ENCODE measurements around the gene TMEM179B. TPM values are rescaled to one million over a fixed set of nuclear protein-coding genes. Genes with fewer than 3 reads are reported as not detected.

Gene TMEM179B
- total and polyA plus RNA-seq, 9 of the 15 experiments (the other 6 are each of a cell fraction or from before 2014, with no cell fraction given), result 27.7 to 105 (median 37.0) TPM

GRCh38 chr11:62787005-62787759 is at the start of gene TMEM179B (continued):
- TF ChIP-seq ILF3 (IDR thresholded peaks at IDR 0.05; ENCODE audit: borderline replicate concordance) (0 out of 2 replicates have a peak, but pooled peaks have one; percentile 22), DACH1 (IDR thresholded peaks at IDR 0.05; ENCODE audit: partially characterized antibody) (no peak), ZNF512 (tag; IDR thresholded peaks at IDR 0.05) (no peak), MEF2A (IDR thresholded peaks at IDR 0.05; ENCODE audit: control insufficient read depth, low read depth, low read length) (no peak), SIN3A (IDR thresholded peaks at IDR 0.05; ENCODE audit: borderline replicate concordance in 2 of 2, control insufficient read depth in 1 of 2, low read depth in 2 of 2, low read length in 2 of 2) (peak; percentile 13 to 58; a peak in 3 of 4 replicates), SMARCC2 (IDR thresholded peaks at IDR 0.05; ENCODE audit: low read depth) (no peak; the same call in 1 of the 2 replicates), THAP12 (CRISPR knock-in tag; IDR thresholded peaks at IDR 0.05) (peak; percentile 74), ZNF445 (CRISPR knock-in tag; IDR thresholded peaks at IDR 0.05; ENCODE audit: low read depth) (no peak), HNRNPL (IDR thresholded peaks at IDR 0.05; ENCODE audit: low read depth, low read length) (no peak), FOXP1 (CRISPR knock-in tag; IDR thresholded peaks at IDR 0.05) (peak; percentile 52; the same call in 1 of the 2 replicates), KLF10 (CRISPR knock-in tag; IDR thresholded peaks at IDR 0.05) (no peak), ZNF282 (CRISPR knock-in tag; IDR thresholded peaks at IDR 0.05) (no peak), FUS (optimal IDR thresholded peaks at IDR 0.05; ENCODE audit: low read depth, low read length) (no peak), HDAC6 (IDR thresholded peaks at IDR 0.05; ENCODE audit: low read depth, low read length) (no peak), ZFP1 (CRISPR knock-in tag; IDR thresholded peaks at IDR 0.05) (no peak), CHD1 (IDR thresholded peaks at IDR 0.05; ENCODE audit: low read length) (peak; percentile 82), MAFK (IDR thresholded peaks at IDR 0.05; ENCODE audit: low read length) (no peak)
- TF ChIP-seq, protein P1, sequence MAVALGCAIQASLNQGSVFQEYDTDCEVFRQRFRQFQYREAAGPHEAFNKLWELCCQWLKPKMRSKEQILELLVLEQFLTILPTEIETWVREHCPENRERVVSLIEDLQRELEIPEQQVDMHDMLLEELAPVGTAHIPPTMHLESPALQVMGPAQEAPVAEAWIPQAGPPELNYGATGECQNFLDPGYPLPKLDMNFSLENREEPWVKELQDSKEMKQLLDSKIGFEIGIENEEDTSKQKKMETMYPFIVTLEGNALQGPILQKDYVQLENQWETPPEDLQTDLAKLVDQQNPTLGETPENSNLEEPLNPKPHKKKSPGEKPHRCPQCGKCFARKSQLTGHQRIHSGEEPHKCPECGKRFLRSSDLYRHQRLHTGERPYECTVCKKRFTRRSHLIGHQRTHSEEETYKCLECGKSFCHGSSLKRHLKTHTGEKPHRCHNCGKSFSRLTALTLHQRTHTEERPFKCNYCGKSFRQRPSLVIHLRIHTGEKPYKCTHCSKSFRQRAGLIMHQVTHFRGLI (CRISPR knock-in tag; IDR thresholded peaks at IDR 0.05), result no peak
- TF ChIP-seq, protein P2, sequence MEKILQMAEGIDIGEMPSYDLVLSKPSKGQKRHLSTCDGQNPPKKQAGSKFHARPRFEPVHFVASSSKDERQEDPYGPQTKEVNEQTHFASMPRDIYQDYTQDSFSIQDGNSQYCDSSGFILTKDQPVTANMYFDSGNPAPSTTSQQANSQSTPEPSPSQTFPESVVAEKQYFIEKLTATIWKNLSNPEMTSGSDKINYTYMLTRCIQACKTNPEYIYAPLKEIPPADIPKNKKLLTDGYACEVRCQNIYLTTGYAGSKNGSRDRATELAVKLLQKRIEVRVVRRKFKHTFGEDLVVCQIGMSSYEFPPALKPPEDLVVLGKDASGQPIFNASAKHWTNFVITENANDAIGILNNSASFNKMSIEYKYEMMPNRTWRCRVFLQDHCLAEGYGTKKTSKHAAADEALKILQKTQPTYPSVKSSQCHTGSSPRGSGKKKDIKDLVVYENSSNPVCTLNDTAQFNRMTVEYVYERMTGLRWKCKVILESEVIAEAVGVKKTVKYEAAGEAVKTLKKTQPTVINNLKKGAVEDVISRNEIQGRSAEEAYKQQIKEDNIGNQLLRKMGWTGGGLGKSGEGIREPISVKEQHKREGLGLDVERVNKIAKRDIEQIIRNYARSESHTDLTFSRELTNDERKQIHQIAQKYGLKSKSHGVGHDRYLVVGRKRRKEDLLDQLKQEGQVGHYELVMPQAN (IDR thresholded peaks at IDR 0.05; ENCODE audit: borderline replicate concordance), result peak; percentile 74; the same call in 1 of the 2 replicates
